Peyer's patch (tissue), 4 donors: Measurements from ENCODE around the gene MIA2. TPM values are rescaled to one million over a fixed set of nuclear protein-coding genes. Genes with fewer than 3 reads are reported as not detected.

Experiments used
- DNase-seq, 3 donors: peaks; one replicate each; pipeline ENCODE4 v3.0.0-alpha.2; 2017 to 2019
- H3K27ac ChIP-seq, 4 donors: fragments of 200-600 bp; sonication (generic); one replicate each; pipeline ENCODE4 v1.5.1; 2016 to 2019
- H3K27me3 ChIP-seq, 2 donors: fragments of 200-600 bp; sonication (generic); one replicate each; pipeline ENCODE4 v1.5.1; 2019
- H3K36me3 ChIP-seq, 3 donors: fragments of 200-600 bp; sonication (generic); one replicate each; pipeline ENCODE4 v1.5.1; 2016 to 2019
- H3K4me1 ChIP-seq, 4 donors: fragments of 200-600 bp; sonication (generic); one replicate each; pipeline ENCODE4 v1.5.1; 2016 to 2019
- H3K4me3 ChIP-seq, 4 donors: fragments of 200-600 bp; sonication (generic); 1 replicate in 3 of 4; 2 replicates in 1 of 4; pipeline ENCODE4 v1.5.1; 2016 to 2019; ENCODE audit warnings: mild to moderate bottlenecking in 1 of 4
- H3K9me3 ChIP-seq, 4 donors: fragments of 200-600 bp; sonication (generic); one replicate each; pipeline ENCODE4 v1.5.1; 2016 to 2019; ENCODE audit warnings: mild to moderate bottlenecking in 1 of 4
- POLR2A ChIP-seq, 2 donors: fragments of 450-650 bp; IDR thresholded peaks; one replicate each; pipeline ENCODE4 v1.5.1; 2017; ENCODE audit warnings: antibody characterized with exemption in 2 of 2, mild to moderate bottlenecking in 2 of 2, moderate library complexity in 2 of 2
- total RNA-seq, 4 donors: library from RNA; depleted of rRNA; stranded (reverse); fragments of >200 nt; gene quantifications; one replicate each; pipeline ENCODE4 v1.1.0, GENCODE V29; 2016
- TF ChIP-seq, protein P1 (sequence below), 6 experiments: fragments of 450-650 bp in 4 of 6; fragments of 200-600 bp in 2 of 6; sonication (generic) in 1 of 6; IDR thresholded peaks; one replicate each; pipeline ENCODE4 v1.5.1; 2017 to 2019; ENCODE audit warnings: antibody characterized with exemption in 6 of 6, mild to moderate bottlenecking in 3 of 6, moderate library complexity in 1 of 6

MIA2 gene
- total RNA-seq, 4 donors from 2014 or later, result 44.6 to 143 (median 128) TPM

DNA sequence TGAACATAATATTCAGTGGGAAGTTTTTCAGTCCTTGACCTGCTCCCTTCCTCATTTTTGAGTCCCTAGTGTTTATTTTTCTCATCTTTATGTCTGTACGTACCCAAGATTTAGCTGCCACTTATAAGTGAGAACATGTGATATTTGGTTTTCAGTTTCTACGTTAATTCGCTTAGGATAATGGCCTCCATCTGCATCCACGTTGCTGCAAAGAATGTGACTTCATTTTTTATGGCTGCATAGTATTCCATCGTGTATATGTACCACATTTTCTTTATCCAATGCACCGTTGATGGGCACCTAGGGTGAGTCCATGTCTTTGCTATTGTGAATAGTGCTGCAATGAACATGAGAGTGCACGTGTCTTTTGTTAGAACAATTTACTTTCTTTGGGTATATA, 30.3 kb downstream of the MIA2 start:
- Histone ChIP-seq H3K27me3 (no peaks in the 10 kb centered on the region), H3K36me3 (no peaks in the 10 kb centered on the region), H3K9me3 (no peaks in the 10 kb centered on the region), H3K4me3 (no peak overlapping the region), H3K27ac (no peak overlapping the region), H3K4me1 (peaks cover 0 to 22% (median 6%) of the 10 kb centered on the region in 4 donors)
- no peak for TF ChIP-seq POLR2A (IDR thresholded peaks at IDR 0.05)
- DNase-seq, result no peak

DNA sequence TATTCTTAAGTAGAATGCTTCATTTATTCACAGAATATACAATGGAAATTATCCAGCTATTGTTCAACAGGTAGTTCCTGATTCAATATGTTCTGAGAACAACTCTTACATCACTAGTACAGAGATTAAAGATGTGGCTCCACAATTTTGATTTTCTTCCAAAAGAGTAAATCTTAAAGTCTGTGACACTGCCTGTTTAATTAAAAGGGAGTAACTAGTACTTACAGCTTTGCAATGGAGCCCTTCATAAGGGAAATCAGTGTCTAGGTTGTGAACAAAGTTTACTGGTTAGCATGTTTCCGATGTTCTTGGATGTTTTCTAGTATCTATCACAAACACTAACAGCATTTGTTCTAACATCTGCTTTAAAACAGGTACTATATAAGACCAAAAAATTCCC, 30.8 kb downstream of the MIA2 start:
- no peak for TF ChIP-seq POLR2A (IDR thresholded peaks at IDR 0.05)
- TF ChIP-seq, protein P1, sequence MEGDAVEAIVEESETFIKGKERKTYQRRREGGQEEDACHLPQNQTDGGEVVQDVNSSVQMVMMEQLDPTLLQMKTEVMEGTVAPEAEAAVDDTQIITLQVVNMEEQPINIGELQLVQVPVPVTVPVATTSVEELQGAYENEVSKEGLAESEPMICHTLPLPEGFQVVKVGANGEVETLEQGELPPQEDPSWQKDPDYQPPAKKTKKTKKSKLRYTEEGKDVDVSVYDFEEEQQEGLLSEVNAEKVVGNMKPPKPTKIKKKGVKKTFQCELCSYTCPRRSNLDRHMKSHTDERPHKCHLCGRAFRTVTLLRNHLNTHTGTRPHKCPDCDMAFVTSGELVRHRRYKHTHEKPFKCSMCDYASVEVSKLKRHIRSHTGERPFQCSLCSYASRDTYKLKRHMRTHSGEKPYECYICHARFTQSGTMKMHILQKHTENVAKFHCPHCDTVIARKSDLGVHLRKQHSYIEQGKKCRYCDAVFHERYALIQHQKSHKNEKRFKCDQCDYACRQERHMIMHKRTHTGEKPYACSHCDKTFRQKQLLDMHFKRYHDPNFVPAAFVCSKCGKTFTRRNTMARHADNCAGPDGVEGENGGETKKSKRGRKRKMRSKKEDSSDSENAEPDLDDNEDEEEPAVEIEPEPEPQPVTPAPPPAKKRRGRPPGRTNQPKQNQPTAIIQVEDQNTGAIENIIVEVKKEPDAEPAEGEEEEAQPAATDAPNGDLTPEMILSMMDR (IDR thresholded peaks at IDR 0.05), result no peak
- DNase-seq, result no peak
- H3K9me3 ChIP-seq, result no peaks in the 10 kb centered on the region
- H3K4me1 ChIP-seq, result peaks cover 0 to 27% (median 7%) of the 10 kb centered on the region in 4 donors
- H3K36me3 ChIP-seq, result no peaks in the 10 kb centered on the region
- H3K27me3 ChIP-seq, result no peaks in the 10 kb centered on the region
- no peak overlapping the region for H3K4me3 ChIP-seq
- no peak overlapping the region for H3K27ac ChIP-seq

- no peak for TF ChIP-seq POLR2A (IDR thresholded peaks at IDR 0.05)
- TF ChIP-seq, protein P1 (IDR thresholded peaks at IDR 0.05), result no peak
- Histone ChIP-seq H3K36me3 (no peaks in the 10 kb centered on the region), H3K4me1 (peaks cover 0 to 31% (median 8%) of the 10 kb centered on the region in 4 donors), H3K27ac (no peak overlapping the region), H3K4me3 (no peak overlapping the region), H3K27me3 (no peaks in the 10 kb centered on the region), H3K9me3 (no peaks in the 10 kb centered on the region)
- no peak for DNase-seq
Observed at GRCh38 chr14:39265033-39265432, 31.3 kb downstream of the MIA2 start.

DNA sequence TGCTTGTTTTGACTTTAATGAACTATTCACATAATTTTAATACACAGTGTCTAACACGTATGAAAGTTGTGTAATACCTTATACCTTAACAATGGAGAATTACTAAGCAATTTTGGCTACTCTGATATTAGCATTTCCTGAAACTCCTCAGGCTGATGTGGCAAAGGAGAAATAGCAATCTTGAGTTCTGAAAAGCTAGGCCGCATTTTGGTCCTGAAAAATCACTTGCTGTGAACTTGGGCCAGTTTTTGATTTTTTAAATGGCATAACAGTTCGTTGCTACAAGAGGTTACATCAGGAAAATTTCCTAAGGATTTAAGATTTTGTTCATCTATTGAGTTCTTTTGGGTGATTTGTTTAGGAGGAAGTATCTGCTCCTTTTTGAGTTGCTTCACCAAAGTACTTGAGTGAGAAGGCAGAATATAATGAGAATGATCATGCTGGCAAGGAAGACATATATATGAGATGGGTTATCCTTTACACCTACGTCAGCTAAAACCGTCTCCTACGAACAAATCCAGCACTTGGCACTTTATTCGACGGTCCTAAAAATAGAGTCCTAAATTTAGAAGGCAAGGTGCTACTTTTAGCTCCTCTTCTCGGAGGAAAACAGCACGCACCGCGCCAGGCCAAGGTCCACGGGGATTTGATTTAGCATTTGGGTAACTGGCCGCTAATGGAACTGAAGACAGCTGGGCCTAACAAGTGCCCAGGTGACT, 32.2 kb downstream of the MIA2 start:
- no peak for DNase-seq
- Histone ChIP-seq H3K27me3 (no peaks in the 10 kb centered on the region), H3K27ac (peak overlapping the region; percentile 88 to 97 (median 94)), H3K4me1 (peaks cover 0 to 31% (median 8%) of the 10 kb centered on the region in 4 donors), H3K36me3 (no peaks in the 10 kb centered on the region), H3K4me3 (peak overlapping the region; percentile 50 to 88 (median 84)), H3K9me3 (no peaks in the 10 kb centered on the region)
- TF ChIP-seq POLR2A (IDR thresholded peaks at IDR 0.05), result peak in 1 of 2 donors; percentile 21
- TF ChIP-seq, protein P1 (IDR thresholded peaks at IDR 0.05), result peak in 2 of 6 experiments; percentile 26 to 30

DNA sequence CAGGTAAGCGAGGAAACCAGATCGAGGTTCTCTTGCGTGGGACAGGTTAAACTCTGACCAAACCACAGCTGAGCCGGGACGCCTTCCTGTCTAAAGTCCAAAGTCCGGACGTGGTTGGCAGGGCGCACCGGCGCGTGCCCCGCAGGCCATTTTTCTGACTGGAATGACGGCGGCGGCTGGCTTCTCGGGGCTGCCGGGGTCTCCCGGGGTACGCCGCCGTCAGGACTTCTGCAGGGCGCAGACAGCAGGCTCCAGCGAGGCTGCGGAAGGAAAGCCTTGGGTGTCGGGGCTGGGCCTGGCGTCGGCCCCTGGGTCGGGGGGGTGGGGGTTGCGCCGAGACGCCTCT, 32.8 kb downstream of the MIA2 start:
- peaks cover 0 to 31% (median 8%) of the 10 kb centered on the region in 4 donors for H3K4me1 ChIP-seq
- no peaks in the 10 kb centered on the region for H3K36me3 ChIP-seq
- no peaks in the 10 kb centered on the region for H3K9me3 ChIP-seq
- peak; percentile 61 to 91 (median 91) for DNase-seq
- peak overlapping the region; percentile 88 to 97 (median 94) for H3K27ac ChIP-seq
- TF ChIP-seq, protein P1 (IDR thresholded peaks at IDR 0.05), result no peak
- TF ChIP-seq POLR2A (IDR thresholded peaks at IDR 0.05), result no peak
- no peaks in the 10 kb centered on the region for H3K27me3 ChIP-seq
- H3K4me3 ChIP-seq, result peak overlapping the region; percentile 50 to 88 (median 84)

GRCh38 chr14:39266871-39267607, 33.3 kb downstream of the MIA2 start:
- no peaks in the 10 kb centered on the region for H3K27me3 ChIP-seq
- no peaks in the 10 kb centered on the region for H3K36me3 ChIP-seq
- peak; percentile 76 to 94 (median 91) for DNase-seq
- H3K27ac ChIP-seq, result peak overlapping the region; percentile 88 to 97 (median 94)
- H3K4me1 ChIP-seq, result peaks cover 0 to 31% (median 8%) of the 10 kb centered on the region in 4 donors
- TF ChIP-seq POLR2A (IDR thresholded peaks at IDR 0.05), result peak; percentile 61 to 75
- TF ChIP-seq, protein P1 (IDR thresholded peaks at IDR 0.05), result no peak
- H3K4me3 ChIP-seq, result peak overlapping the region; percentile 50 to 88 (median 84)
- no peaks in the 10 kb centered on the region for H3K9me3 ChIP-seq
